ENCODE measurements around the gene CLIP1. TPM values are rescaled to one million over a fixed set of nuclear protein-coding genes. Genes with fewer than 3 reads are reported as not detected.
A peak's percentile ranks its signal among the peaks of the same experiment; 100 is the strongest.
"Not testable (repeated sequence)": the region's sequence is repeated elsewhere in the genome, so short reads cannot be mapped to it uniquely, and the experiment has no call there.

The CLIP1 gene
- total RNA-seq, 2 experiments from 2014 or later = 52.0 to 54.9 TPM

- H3K4me3 ChIP-seq (ENCODE audit: low read length) = no peak overlapping the region
- H3K36me3 ChIP-seq (ENCODE audit: insufficient read depth, low read length) = no peaks in the 10 kb centered on the region
- intact Hi-C loops (cut with DNase I, micrococcal nuclease) = no loop called here
- TF ChIP-seq CTCF (IDR thresholded peaks at IDR 0.05) = no peak
- H3K27ac ChIP-seq (ENCODE audit: low read depth in 1 of 2, low read length in 2 of 2) = no peak overlapping the region
- Mint-ChIP-seq H3K36me3 (ENCODE audit: low read depth) (no peaks in the 10 kb centered on the region), H3K27ac (no peak overlapping the region), H3K27me3 (no peaks in the 10 kb centered on the region), H3K4me3 (no peak overlapping the region), H3K4me1 (ENCODE audit: low read depth) (peaks cover 25% of the 10 kb centered on the region), H3K9me3 (no peaks in the 10 kb centered on the region)
- H3K27me3 ChIP-seq (ENCODE audit: control insufficient read depth in 1 of 2, insufficient read depth in 2 of 2, low read length in 2 of 2) = no peaks in the 10 kb centered on the region
- peaks cover 20% of the 10 kb centered on the region for H3K4me1 ChIP-seq (ENCODE audit: insufficient read depth, low read length)
- POLR2A ChIA-PET = interaction anchor here (0.6 kb wide), 1 partner anchor 43 kb away, joined by 3 read pairs; no protein-coding TSS in a partner anchor
- no peak for ATAC-seq (ENCODE audit: poor library complexity)
- H3K9me3 ChIP-seq (ENCODE audit: control insufficient read depth in 1 of 2, insufficient read depth in 1 of 2, low read length in 2 of 2) = no peaks in the 10 kb centered on the region
- CTCF ChIA-PET = interaction anchor here (1.0 kb wide), 1 partner anchor 50 kb away, joined by 3 read pairs; no protein-coding TSS in a partner anchor
- peak in 1 of 14 experiments; percentile 20 for DNase-seq
Measured at GRCh38 chr12:122449317-122449716, 26.8 kb upstream of the CLIP1 start.

GRCh38 chr12:122447825-122448224 lies 25.4 kb upstream of the CLIP1 start:
- H3K4me1 Mint-ChIP-seq (ENCODE audit: low read depth); H3K27ac Mint-ChIP-seq; H3K27me3 Mint-ChIP-seq; intact Hi-C loops (cut with DNase I, micrococcal nuclease); H3K4me3 ChIP-seq (ENCODE audit: low read length); POLR2A ChIA-PET; DNase-seq; H3K27ac ChIP-seq (ENCODE audit: low read depth in 1 of 2, low read length in 2 of 2); H3K36me3 Mint-ChIP-seq (ENCODE audit: low read depth); H3K4me1 ChIP-seq (ENCODE audit: insufficient read depth, low read length); H3K9me3 Mint-ChIP-seq; H3K9me3 ChIP-seq (ENCODE audit: control insufficient read depth in 1 of 2, insufficient read depth in 1 of 2, low read length in 2 of 2); H3K36me3 ChIP-seq (ENCODE audit: insufficient read depth, low read length); ATAC-seq (ENCODE audit: poor library complexity); H3K4me3 Mint-ChIP-seq; CTCF ChIA-PET; H3K27me3 ChIP-seq (ENCODE audit: control insufficient read depth in 1 of 2, insufficient read depth in 2 of 2, low read length in 2 of 2): not testable (repeated sequence)

DNA sequence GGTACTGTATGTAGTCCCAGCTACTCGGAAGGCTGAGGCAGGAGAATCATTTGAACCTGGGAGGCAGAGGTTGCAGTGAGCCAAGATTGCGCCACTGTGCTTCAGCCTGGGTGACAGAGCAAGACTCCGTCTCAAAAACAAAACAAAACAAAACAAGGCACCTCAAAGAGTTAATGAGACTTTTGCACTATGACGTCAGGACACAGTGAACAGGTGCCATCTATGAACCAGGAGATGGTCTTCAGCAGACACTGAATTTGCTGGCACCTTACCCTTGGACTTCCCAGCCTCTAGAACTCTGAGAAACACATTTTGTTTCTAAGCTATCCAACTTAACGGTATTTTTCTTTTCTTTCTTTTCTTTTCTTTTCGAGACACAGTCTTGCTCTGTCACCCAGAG lies 23.9 kb upstream of the CLIP1 start:
- POLR2A ChIA-PET; H3K4me1 Mint-ChIP-seq (ENCODE audit: low read depth); H3K36me3 Mint-ChIP-seq (ENCODE audit: low read depth): not testable (repeated sequence)

GRCh38 chr12:122444071-122444470 lies 21.6 kb upstream of the CLIP1 start:
- H3K27ac ChIP-seq (ENCODE audit: low read depth in 1 of 2, low read length in 2 of 2); H3K4me1 ChIP-seq (ENCODE audit: insufficient read depth, low read length); H3K27me3 Mint-ChIP-seq; CTCF ChIA-PET; H3K9me3 ChIP-seq (ENCODE audit: control insufficient read depth in 1 of 2, insufficient read depth in 1 of 2, low read length in 2 of 2); DNase-seq; H3K4me3 ChIP-seq (ENCODE audit: low read length); H3K36me3 Mint-ChIP-seq (ENCODE audit: low read depth); POLR2A ChIA-PET; H3K27ac Mint-ChIP-seq; H3K36me3 ChIP-seq (ENCODE audit: insufficient read depth, low read length); H3K27me3 ChIP-seq (ENCODE audit: control insufficient read depth in 1 of 2, insufficient read depth in 2 of 2, low read length in 2 of 2); ATAC-seq (ENCODE audit: poor library complexity); intact Hi-C loops (cut with DNase I, micrococcal nuclease); H3K9me3 Mint-ChIP-seq; H3K4me1 Mint-ChIP-seq (ENCODE audit: low read depth); H3K4me3 Mint-ChIP-seq: not testable (repeated sequence)

More for the DNA sequence above, 23.9 kb upstream of the CLIP1 start:
- H3K27me3 Mint-ChIP-seq; H3K4me3 Mint-ChIP-seq; H3K4me1 ChIP-seq (ENCODE audit: insufficient read depth, low read length); H3K36me3 ChIP-seq (ENCODE audit: insufficient read depth, low read length); H3K9me3 Mint-ChIP-seq; H3K27ac Mint-ChIP-seq; H3K27ac ChIP-seq (ENCODE audit: low read depth in 1 of 2, low read length in 2 of 2); H3K27me3 ChIP-seq (ENCODE audit: control insufficient read depth in 1 of 2, insufficient read depth in 2 of 2, low read length in 2 of 2); ATAC-seq (ENCODE audit: poor library complexity); intact Hi-C loops (cut with DNase I, micrococcal nuclease); H3K9me3 ChIP-seq (ENCODE audit: control insufficient read depth in 1 of 2, insufficient read depth in 1 of 2, low read length in 2 of 2); H3K4me3 ChIP-seq (ENCODE audit: low read length); DNase-seq: not testable (repeated sequence)
- CTCF ChIA-PET = interaction anchor here (1.2 kb wide), 1 partner anchor 25 kb away, joined by 5 read pairs; no protein-coding TSS in a partner anchor

DNA sequence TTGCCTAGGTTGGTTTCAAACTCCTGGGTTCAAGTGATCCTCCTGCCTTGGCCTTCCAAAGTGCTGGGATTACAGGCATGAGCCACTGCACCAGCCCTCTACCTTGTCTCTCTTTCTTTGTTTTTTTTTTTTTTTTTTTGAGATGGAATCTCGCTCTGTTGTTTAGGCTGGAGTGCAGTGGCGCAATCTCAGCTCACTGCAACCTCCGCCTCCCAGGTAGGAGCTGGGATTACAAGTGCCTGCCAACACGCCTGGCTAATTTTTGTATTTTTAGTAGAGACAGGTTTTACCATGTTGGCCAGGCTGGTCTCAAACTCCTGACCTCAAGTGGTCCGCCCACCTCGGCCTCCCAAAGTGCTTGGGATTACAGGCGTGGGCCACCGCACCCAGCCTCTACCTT lies 16.4 kb upstream of the CLIP1 start:
- H3K27me3 ChIP-seq (ENCODE audit: control insufficient read depth in 1 of 2, insufficient read depth in 2 of 2, low read length in 2 of 2); H3K36me3 ChIP-seq (ENCODE audit: insufficient read depth, low read length); H3K9me3 ChIP-seq (ENCODE audit: control insufficient read depth in 1 of 2, insufficient read depth in 1 of 2, low read length in 2 of 2); H3K4me3 ChIP-seq (ENCODE audit: low read length); POLR2A ChIA-PET; H3K4me3 Mint-ChIP-seq; H3K27me3 Mint-ChIP-seq; intact Hi-C loops (cut with DNase I, micrococcal nuclease); CTCF ChIA-PET; H3K9me3 Mint-ChIP-seq; H3K27ac ChIP-seq (ENCODE audit: low read depth in 1 of 2, low read length in 2 of 2); H3K4me1 ChIP-seq (ENCODE audit: insufficient read depth, low read length); H3K36me3 Mint-ChIP-seq (ENCODE audit: low read depth); DNase-seq; H3K27ac Mint-ChIP-seq; ATAC-seq (ENCODE audit: poor library complexity); H3K4me1 Mint-ChIP-seq (ENCODE audit: low read depth): not testable (repeated sequence)

Data from CD4-positive, alpha-beta T cell (primary cell).